ENCODE data around the gene KTN1.

Gene KTN1

GRCh38 chr14:55684956-55685584, 105.1 kb downstream of the KTN1 start:
- DNase-seq: no peak

DNA sequence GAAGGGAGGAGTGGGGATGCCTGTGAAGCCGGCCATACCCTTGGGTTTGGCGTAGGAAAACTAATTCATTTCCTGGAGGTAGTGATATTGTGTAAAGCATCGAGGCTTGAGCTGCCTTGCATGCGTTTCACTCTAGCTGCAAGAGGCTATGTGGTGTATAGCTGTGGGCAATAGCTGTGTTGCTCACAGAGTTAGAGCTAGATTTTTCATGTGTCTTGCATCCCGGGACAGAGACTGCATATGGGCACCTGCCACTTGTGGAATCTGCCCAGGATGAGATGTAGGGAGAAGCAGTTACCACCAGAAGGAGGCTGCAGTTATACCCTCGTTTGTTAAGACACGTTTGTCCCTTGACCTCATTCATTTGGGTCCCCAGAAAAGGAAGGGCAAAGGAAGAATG, 106.7 kb downstream of the KTN1 start:
- no peak for DNase-seq

DNA sequence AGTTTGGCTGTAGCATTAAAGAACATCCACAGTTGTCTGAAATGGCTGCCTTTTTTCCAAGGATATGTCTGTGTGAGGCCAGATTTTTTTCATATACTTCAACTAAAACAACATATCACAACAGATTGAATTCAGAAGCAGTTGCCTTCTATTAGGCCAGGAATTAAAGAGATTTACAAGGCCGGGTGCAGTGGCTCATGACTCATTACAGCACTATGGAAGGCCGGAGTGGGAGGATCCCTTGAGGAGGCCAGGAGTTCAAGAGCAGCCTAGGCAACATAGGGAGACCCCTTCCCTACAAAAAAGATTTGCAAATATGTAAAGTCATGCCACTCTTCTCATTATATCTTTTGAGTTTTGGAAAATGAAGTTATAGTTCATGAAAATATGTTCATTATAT, 108.6 kb downstream of the KTN1 start:
- DNase-seq: no peak

DNA sequence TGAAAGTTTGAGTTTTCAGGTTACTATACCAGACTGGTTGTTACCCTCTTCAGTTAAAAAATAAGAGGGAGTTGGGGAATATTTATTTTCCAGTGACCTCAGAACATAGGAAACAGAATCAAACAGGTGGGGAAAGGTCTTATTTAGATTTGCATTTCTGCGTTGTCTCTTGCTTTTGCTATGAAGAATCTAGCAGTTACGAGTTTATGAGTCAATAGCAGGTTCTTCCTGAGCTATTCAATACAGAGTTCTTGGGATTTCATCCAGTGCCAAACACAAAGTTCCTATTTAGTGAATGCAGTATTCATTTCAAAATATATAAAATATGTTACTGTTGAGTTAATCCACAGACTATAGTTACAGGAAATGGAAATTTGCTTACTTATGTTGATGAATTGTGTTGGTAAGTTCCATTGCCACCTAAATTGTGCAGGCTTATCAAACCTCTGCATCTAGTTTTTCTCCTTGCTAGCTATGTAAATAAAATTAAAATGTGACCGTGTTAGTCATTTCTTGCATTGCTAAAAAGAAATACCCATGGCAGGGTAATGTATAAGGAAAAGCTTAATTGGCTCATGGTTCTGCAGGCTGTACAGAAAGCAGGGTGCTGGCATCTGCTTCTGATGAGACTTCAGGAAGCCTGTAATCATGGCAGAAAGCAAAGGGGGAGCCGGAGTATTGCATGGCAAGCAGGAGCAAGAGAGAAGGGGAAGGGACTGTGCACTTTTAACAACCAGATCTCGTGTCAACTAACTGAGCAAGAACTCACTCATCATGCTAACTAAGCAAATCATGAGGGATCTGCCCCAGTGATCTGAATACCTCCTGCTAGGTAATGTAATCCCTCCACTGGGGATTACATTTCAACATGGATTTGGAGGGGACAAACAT, 110.2 kb downstream of the KTN1 start:
- DNase-seq: no peak

GRCh38 chr14:55691659-55692058, 111.7 kb downstream of the KTN1 start:
- DNase-seq: no peak

DNA sequence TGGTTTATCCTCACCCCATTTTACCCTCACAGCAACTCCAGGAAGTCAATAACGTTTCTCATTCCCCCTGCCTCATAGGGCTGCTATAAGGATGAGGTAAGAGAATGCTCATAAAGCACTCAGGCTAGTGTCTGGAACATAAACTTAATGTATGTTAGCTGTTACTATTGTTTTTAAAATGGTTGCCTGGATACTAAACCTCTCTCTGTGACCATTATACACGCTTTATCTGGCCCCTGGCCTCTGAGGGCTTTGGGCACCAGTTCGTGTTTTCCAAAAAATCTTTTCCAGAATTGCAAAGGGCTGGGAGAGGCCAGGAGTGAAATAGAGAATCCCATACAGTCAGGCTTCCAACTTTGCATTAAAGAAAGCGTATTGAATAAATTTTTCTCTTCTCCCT, 113.9 kb downstream of the KTN1 start:
- no peak for DNase-seq

- no peak for DNase-seq
Observed at GRCh38 chr14:55697414-55697861, 117.4 kb downstream of the KTN1 start.

- DNase-seq: no peak
Observed at GRCh38 chr14:55698051-55698450, 118.0 kb downstream of the KTN1 start.

DNA sequence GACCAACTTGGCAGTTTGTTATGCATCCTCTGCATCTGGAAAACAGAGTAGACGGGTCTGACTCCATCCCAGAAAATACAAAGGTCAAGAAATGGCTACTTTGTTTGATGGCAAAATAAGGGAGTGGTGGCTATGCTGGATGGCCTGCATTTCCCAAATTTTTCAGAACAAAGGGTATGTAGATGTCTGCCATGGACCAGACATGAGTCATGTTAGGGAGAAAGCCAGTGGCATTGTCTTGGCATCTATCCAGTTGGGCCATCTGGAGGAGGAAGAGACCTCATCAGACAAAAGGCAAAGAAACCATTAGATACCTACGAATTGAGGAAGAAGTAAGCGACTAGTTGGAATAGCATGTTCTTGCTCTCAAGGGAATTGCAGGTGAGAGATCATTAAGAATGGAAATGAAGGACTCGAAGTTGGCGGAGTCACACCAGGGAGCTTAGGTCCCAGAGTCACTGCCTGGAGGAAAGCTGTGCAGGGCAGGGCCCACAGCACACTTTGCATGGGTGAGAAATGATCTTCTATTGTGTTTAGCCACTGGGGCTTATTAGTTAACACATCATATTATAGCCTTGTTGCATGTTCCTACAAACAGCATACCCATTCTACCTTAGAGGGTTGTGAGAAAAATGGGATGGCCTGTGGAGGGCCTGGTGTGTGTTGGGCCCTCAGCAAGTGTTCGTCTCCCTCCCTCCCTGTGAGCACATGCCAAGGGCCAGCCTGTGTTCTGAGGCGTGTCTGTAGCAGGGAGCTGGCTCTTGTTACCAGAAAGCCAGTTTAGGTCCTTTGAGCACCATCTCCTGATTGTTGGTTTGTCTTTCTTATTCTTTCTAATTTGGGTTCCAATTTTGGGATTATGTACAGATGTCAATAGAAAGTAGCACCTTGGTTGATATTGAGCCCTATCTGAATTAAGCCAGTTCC, 119.4 kb downstream of the KTN1 start:
- no peak for DNase-seq

- no peak for DNase-seq
Observed at GRCh38 chr14:55701638-55702037, 121.6 kb downstream of the KTN1 start.

DNA sequence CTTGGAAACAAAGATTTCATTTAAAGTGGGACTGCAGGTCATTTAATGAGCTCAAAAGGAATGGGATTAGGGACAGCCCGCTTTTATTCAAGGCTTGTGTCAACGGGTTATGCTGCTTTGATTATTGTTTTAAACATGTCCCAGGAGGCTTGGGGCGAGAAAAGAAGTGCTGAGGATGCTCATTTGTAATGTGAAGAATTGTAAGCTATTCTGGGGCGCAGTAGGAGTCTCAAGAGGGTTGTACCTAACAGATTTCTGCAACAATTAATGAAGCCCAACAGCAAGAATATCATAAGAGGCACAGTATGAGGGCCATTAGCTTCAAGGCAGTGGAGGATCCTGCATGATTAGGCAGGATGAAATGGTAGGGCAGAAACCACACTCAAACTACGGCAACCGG, 122.5 kb downstream of the KTN1 start:
- no peak for DNase-seq

- no peak for DNase-seq
Observed at GRCh38 chr14:55704654-55705053, 124.6 kb downstream of the KTN1 start.

GRCh38 chr14:55705651-55706364, 125.8 kb downstream of the KTN1 start:
- no peak for DNase-seq

- no peak for DNase-seq
Observed at GRCh38 chr14:55706365-55706684, 126.3 kb downstream of the KTN1 start.

DNA sequence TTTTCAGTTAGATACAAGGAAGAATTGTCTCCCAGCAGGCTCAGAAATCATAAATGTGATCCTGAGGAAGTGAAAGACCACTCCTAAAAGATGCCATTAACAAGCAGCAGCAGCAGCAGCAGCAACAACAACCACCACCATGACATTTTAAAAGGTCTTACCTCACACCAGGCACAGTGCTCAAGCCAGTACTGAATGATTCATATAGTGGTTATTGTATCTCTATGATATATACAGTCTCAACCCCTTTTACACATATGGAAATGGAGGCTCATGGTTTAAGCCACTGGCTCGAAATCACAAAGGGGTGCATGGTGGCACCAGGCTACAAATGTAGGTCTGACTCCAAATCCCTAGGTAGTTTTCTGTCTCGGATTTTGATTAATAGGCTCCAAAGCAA, 126.9 kb downstream of the KTN1 start:
- DNase-seq: no peak

DNA sequence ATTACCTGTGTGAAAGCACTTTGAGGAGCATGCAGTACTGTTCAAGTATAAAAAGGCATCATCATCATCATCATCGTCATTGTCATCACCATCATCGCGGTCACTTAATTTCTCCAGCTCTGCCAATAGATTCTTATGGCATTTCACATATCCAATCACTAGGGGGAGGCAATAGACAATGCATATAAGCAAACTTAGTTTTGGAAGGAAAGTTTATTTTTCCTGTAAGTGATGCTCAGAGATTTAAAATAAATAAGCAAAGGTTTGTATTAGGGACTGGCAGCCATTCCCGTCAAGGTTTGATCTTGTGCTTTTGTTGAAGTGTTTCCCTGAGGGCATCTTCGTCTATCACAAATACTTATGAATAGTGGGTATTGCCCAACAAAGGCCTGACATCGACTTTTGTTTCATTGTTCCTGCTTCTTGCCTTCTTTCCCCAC, 127.4 kb downstream of the KTN1 start:
- no peak for DNase-seq

GRCh38 chr14:55710506-55711041, 130.6 kb downstream of the KTN1 start:
- DNase-seq: no peak

- DNase-seq: no peak
Observed at GRCh38 chr14:55711175-55711811, 131.3 kb downstream of the KTN1 start.

GRCh38 chr14:55712491-55712890, 132.5 kb downstream of the KTN1 start:
- DNase-seq: no peak

DNA sequence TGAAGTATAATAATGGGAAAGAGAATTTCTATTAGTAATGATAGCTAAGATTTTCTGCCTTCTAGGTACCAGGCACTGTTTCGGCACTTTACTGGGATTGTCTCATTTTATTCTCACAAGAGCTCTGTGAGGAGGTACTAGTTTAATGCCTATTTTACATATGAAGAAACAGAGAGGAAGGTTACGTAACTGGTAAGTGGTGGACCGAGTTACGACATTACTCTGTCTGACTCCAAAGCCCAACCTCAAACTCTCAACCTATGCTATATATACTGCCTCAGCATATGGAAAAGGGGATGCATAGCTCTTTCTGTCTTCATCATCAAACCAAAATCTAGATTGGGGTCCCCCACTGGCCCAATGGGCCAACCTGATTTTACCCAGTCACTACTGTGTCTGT, 133.5 kb downstream of the KTN1 start:
- DNase-seq: no peak

GRCh38 chr14:55715889-55716288, 135.9 kb downstream of the KTN1 start:
- no peak for DNase-seq

GRCh38 chr14:55717621-55718020, 137.6 kb downstream of the KTN1 start:
- no peak for DNase-seq
